HG03139 (cell line): ENCODE measurements around the gene HS3ST3B1.
A peak's percentile ranks its signal among the peaks of the same experiment; 100 is the strongest.

ENCODE experiments used
- ATAC-seq: cut with Tn5 transposase; IDR thresholded peaks from one replicate; pipeline ENCODE4 v1.9.1; 2021; ENCODE audit not compliant: unreplicated experiment

Gene HS3ST3B1

GRCh38 chr17:14300575-14301278 is at the start of gene HS3ST3B1:
Gene HS3ST3B1 (plus strand): TSS chr17:14301081. CDS start chr17:14301519, 438 bp downstream.
- peak; percentile 79 for ATAC-seq

DNA sequence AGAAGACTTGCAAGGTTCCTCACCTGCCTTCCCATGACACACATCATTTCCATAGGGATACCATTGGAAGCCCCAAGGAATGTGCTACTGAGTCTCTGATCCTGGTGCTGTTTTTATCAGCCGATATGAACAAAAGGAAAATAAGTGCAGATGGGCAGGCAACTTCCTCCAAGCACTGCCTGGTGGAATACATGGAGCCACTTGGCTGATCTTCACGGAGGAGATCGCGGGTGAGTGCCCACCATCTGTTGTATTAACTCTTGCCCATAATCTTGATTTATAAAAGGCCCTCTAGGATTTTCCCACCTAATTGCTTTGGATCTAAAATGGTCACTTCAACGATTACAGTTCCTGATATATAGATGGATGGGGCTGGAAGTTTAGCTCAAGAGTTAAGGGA is 39.5 kb upstream of the HS3ST3B1 start:
- ATAC-seq: no peak

DNA sequence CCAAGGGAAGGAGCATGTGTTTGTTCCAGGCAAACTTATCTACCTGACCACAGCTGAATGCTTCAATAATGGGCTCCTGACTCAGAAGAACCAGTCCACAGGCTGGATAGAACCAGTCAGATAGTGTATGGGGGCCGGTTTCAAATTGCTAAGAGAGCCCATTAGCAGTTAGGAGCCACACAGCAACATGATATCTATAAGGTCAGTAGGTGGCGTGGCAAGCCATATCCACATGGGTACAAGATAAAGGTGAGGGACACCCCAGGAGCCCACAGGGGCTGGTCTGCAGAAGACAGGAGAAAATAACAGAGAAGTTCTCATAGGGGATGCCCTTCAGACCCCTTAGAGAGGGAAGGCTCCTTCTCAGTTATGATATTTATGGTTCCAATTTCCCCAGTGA is 32.6 kb upstream of the HS3ST3B1 start:
- no peak for ATAC-seq

DNA sequence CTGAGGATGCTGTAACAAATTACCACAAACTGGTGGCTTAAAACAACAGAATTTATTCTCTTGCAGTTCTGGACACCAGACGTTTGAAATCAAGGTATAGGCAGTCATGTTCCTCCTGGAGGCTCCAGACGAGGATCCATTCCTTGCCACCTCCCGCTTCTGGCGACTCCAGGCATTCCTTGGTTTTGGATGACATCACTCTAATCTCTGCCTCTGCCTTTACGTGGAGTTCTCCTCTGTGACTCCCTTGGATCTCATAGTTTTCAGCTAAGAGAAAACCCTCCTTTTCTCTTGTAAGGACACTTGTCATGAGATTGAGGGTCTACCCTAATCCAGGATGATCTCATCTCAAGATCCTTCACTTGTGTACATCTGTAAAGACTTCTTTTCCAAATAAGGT is 31.4 kb upstream of the HS3ST3B1 start:
- no peak for ATAC-seq

GRCh38 chr17:14270508-14270907 is 30.4 kb upstream of the HS3ST3B1 start:
- no peak for ATAC-seq

- no peak for ATAC-seq
These were observed 24.2 kb upstream of the HS3ST3B1 start for GRCh38 chr17:14276535-14277250.

DNA sequence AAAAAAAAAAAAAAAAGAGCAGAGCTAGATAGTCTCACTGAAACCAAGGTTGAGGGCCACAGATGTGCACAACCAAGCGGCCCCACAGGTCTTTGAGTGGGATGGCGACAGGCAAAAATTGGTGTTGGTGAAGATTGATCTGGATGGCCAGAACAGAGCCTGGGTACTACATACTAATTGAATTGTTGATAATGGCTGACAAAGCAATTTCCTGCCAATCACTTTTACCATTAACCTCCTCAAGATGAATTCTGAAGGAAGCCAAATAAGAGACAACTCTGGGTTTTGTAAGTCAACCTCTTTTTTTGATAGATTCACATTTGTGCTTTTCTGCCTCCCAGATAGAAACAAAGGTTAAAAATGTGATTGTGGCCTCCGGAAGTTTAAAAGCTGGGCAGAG is 19.4 kb upstream of the HS3ST3B1 start:
- no peak for ATAC-seq

- no peak for ATAC-seq
These were observed 18.2 kb upstream of the HS3ST3B1 start for GRCh38 chr17:14282726-14283125.

- no peak for ATAC-seq
These were observed 11.7 kb upstream of the HS3ST3B1 start for GRCh38 chr17:14289162-14289561.

DNA sequence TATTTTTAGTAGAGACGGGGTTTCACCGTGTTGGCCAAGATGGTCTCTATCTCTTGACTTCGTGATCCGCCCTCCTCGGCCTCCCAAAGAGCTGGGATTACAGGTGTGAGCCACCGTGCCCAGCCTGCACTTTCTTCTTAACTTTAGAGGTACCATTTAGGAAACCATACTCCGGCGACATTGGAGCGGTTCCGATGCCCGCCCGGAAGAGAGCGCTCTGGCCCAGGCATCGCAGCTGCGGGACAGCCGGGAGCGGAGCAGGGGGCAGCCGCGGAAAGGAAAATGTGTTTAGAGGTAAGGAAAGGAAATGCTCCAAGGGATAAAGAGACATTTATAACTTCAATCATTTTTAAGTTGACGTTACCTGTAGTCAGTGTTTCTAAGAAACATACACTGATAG is 6.0 kb upstream of the HS3ST3B1 start:
- no peak for ATAC-seq

- ATAC-seq: no peak
These were observed 5.2 kb upstream of the HS3ST3B1 start for GRCh38 chr17:14295676-14296075.

DNA sequence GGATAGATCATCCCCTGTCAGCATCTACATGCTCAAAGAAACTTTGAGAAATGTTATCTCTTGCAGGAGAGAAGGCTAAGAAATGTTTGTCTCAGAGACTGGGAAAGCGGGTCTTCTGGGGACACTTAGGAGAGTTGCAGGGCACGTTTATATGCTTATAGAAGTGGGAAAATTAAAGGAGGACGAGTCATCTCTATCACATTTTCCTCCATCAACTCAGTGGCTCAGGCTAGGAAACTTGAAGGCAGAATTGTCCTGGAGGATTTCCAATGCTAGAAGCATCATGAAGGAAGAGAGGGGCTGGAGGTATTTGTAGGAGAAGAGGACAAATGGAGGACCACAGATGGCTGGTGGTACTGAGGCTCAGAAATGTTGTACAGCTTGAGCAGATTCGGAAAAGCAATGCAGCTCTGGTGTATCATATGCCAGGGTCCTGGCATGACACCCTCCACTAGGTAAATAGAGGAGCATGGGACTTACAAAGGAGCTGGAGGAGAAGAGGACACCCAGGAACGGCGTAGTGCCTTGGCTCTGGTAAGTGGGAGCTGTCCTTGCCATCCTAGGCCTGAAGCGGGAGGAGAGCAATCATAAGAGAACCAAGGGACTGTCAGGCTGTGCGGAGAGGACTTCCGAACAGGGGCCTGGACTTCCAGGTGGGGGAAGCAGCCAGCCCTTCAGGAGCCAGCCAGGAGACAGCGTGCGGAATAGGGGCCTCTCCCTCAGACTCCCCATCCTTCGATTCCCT is 4.5 kb upstream of the HS3ST3B1 start:
- no peak for ATAC-seq

GRCh38 chr17:14297161-14297851 is 3.6 kb upstream of the HS3ST3B1 start:
- no peak for ATAC-seq

DNA sequence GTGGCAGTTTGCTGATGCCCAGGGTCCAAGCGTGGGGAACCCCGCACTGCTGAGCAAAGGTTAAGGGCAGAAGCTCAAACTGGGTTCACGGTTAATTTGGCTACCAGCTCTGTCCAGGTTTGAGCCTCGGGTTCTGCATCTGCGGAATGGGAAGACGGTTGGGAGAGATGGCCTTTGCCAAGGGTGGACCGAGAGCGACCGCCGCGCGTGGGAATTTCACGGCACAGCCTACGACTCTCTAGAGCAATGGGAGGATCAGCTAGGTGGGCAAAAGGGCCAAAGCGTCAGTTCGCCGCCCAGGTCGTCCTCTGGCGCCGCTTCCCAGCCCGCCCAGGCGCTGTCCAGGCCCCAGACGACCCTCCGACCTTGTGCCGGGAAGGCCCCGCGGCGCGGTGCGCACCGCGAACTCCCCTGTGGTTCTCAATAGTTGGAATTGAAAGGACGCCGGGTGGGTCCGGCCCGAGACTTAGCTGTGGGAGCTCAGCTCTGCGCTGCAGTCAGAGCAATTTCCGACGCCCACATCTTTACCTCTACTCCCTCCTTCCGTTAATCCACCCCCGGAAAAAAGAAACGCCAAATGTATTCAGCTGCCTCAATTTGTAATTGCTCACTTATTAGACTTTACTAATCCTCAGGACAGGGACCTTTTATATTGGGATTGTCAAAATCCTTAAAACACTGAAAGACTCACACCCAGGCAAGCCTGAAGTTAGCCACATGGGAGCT is 2.5 kb upstream of the HS3ST3B1 start:
- ATAC-seq: no peak

GRCh38 chr17:14298947-14299279 is 2.0 kb upstream of the HS3ST3B1 start:
- no peak for ATAC-seq

GRCh38 chr17:14299280-14300141 is 1.4 kb upstream of the HS3ST3B1 start:
- no peak for ATAC-seq

- ATAC-seq: peak; percentile 1
These were observed 604 bp downstream of the HS3ST3B1 start for GRCh38 chr17:14301279-14302090.

DNA sequence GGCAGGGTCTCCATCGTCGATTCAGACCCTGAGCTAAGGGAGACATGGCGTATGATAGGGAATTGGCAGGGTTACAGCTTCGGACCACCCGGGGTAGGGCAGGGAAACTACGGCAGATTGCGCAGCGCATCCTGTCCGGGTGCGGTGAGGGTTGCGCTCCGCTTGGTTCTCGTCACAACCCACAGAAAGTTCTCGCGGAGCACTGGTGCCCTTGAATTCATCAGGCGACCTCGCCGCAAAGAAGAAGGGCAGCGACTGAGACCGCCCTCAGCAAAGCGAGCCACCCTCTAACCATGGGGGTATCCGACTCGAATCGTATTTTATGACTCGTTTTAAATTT is 1.2 kb downstream of the HS3ST3B1 start:
- ATAC-seq: no peak

GRCh38 chr17:14302431-14303099 is 1.7 kb downstream of the HS3ST3B1 start:
- peak; percentile 44 for ATAC-seq
